Measurements from ENCODE around the gene SDHAF1. TPM values are rescaled to one million over a fixed set of nuclear protein-coding genes. Genes with fewer than 3 reads are reported as not detected.
"Not testable (repeated sequence)": the region's sequence is repeated elsewhere in the genome, so short reads cannot be mapped to it uniquely, and the experiment has no call there.

Gene SDHAF1
- total RNA-seq, 1 donor from 2014 or later, result 20.0 TPM

DNA sequence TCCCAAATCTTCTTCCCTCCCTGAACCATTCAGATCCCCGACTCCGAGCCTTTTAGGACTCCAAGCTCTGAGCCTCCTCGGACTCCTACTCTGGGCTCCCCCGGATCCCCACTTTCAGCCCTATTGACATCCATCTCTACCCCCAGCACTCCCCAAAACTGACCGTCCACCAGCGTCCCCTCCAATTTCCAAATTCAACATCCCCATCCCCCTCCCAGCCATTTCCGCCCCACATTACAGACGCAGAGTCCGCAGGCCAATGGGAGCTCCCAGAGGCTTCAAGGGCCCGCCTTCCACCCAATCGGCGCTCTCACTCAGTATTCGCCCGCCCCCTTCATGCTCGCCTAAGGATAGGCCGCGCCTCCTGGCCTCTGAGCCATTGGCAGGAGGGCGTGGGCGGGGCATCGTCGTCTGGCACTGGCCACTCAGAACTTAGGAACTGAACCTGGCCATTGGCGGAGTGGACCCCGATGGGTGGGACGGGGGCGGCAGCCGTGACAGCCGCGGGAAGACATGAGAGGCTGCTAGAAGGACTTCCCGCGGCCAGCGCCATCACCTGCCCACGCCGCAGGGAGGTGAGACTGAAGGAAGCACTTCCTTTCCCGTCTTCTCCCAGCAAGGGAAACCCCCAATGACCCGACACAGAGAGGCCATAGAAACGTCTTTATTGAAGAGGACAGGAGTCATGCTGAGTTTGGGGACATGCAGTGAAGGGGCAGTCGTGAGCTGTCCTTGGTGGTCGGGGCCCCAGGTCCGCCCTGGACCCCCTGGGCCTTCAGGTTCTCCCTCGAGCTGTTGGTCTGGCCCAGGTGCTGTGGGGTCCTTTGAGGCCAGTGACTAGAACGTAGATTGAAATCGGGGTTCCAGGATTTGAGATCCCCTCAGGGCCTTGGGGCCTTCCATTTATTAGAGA, 19.3 kb downstream of the SDHAF1 start, which contains the start of gene ALKBH6:
ALKBH6 (minus strand) TSS at position 202 of the 913 bp plus-strand sequence. CDS start 816 bp downstream, outside the sequence.
- peak; percentile 100 for DNase-seq (ENCODE audit: low spot score)

- no peak for DNase-seq (ENCODE audit: low spot score)
These were observed 24.2 kb downstream of the SDHAF1 start for GRCh38 chr19:36019061-36019670.

DNA sequence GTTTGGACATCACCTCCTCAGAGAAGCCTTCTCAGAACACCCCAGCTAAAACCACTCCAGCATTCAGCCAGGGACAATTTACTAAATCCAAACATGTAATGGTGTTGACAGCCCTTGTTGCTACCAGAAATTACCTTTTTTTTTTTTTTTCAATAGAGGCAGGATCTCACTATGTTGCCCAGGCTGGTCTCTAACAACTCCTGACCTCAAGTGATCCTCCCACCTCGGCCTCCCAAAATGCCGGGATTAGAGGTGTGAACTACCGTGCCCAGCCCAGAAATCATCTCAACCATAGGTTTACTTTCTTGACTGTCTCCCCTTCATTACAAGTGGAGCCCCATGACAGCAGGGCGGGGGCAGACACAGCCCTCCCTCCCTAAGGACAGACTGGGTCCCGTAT, 28.4 kb downstream of the SDHAF1 start:
- DNase-seq (ENCODE audit: low spot score), result no peak

DNA sequence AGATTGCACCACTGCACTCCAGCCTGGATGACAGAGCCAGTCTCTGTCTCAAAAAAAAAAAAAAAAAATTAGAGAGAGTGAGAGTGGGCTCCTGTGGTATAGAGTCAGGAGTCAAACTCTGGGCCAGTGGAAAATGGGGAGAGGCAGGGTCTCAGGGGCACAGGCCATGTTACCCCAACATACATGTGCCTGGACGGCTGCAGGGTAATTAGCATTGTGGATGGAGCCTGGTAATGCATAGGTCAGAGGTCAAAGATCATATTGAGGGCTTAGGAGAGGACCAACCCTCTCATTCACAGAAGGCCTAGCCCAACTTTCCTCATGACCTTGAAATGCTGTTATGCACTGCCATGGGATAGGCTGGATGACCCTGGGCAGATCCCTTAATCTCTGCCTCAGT, 30.6 kb downstream of the SDHAF1 start:
- DNase-seq (ENCODE audit: low spot score), result no peak

DNA sequence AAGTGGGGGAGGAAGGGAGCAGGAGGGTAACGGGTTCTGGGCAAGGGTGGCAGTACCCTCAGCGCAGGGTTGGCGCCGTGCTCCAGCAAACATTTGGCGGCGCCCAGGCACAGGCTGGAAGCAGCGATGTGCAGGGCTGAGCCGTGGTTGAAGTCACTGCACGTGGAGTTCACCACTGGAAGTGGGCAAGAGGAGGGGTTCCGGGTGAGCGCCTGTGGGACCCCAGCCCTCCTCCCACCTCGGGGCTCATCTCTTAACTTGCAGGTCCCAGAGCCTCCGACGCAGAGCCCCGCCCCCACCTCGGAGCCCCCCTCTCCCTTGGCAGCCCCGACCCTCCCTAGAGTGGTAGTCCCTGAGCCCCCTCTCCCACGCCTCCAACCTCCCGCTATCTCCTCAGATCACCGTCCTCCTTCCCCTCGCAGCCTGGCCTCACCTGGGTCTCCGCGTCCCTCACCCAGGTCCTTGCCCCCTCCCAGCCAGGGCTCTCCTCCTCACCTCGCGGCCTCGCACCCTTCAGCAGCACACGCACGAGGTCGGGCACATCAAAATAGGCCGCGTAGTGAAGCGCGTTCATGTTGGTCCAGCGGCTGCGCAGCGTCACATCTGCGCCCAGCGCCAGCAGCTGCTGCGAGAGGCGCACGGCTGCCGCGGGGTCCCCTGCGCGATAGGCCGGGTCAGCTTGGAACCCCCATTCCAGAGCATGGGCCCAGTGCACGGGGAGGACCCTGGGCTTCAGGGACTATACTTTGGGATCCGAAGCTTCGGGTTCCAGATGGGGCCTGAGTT, 31.3 kb downstream of the SDHAF1 start:
- no peak for DNase-seq (ENCODE audit: low spot score)

GRCh38 chr19:36027696-36028095, 32.7 kb downstream of the SDHAF1 start:
- DNase-seq (ENCODE audit: low spot score), result no peak

GRCh38 chr19:36028313-36029041, 33.5 kb downstream of the SDHAF1 start:
- DNase-seq (ENCODE audit: low spot score), result no peak

- DNase-seq (ENCODE audit: low spot score), result no peak
These were observed 35.5 kb downstream of the SDHAF1 start for GRCh38 chr19:36030264-36031148.

DNA sequence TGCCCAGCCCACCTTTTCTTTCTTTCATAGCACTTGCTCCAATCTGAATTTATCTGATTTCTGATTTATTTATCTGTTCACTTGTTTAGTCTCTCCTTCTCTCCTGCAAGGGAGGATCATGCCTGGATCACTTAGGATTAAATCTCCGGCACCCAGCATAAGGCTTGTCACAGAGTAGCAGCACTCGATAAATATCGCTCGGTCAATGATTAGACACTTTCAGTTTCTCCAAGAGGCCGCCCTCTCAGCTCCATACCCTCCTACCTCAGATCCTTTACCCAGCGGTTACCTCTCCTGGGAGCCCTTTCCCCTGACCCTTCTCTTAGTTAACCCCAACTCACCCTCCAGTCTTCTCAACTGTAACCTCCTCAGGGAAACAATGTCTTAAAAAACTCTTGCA, 36.3 kb downstream of the SDHAF1 start:
- no peak for DNase-seq (ENCODE audit: low spot score)

DNA sequence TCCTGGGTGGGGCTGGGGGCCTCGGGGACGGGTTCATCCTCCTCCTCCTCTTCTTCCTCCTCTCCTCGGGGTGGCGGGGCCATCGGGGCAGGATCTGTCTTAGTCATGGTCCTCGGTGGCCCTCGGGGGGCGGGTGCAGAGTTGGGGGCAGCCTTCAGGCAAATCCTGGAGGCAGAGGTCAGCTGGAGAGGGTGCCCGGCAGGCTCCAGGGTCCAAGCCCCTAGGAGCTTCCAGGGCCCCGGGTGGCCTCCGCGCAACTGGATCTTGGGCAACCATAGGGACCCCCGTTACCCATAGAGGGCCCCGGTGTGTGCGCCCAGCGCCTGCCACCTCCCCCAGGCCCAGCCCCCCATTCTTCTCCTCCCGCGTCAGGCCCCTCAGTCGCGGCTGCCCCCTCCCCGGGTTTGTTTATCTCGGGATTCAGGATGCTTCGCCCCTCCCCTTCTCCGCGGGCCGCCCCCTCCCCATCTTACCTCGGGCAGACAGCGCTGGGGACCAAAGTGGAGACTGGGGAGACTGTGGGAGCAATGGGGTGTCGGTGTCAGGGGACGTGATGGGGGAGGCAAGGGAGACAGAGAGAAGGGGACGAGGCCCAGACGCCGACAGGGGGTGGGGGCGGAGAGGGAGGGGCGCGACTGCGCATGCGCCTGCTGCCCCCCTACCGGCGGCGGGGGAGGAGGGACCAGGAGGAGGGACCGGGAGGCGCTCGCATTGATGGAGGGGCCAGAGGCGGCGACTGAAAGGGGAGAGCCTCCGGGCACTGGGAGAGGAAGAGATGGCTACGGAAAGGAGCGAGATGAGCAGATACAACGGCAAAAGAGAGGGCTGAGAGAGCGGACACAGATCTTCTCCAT, 37.5 kb downstream of the SDHAF1 start, which contains the start of gene CLIP3:
CLIP3 (minus strand) TSS at position 623 of the 854 bp plus-strand sequence; CDS start at position 107, 516 bp downstream.
- peak; percentile 51 for DNase-seq (ENCODE audit: low spot score)

GRCh38 chr19:36040495-36040894, 45.5 kb downstream of the SDHAF1 start:
- no peak for DNase-seq (ENCODE audit: low spot score)

- not testable (repeated sequence) for DNase-seq (ENCODE audit: low spot score)
These were observed 46.1 kb downstream of the SDHAF1 start for GRCh38 chr19:36041092-36041491.

DNA sequence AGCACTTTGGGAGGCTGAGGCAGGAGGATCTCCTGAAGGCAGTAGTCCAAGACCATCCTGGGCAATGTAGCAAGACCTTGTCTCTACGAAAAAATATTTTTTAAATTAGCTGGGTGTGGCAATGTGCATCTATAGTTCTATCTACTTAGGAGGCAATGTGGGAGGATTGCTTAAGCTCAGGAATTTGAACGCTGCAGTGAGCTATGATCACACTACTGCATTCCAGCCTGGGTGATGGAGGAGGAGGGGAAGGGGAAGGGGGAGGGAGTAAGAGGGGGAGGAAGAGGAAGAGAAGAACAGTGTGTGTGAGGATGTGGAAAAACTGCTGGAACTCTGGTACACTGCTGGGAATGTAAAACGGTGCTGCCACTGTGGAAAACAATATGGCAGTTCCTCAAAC, 46.8 kb downstream of the SDHAF1 start:
- DNase-seq (ENCODE audit: low spot score), result peak; percentile 31

DNA sequence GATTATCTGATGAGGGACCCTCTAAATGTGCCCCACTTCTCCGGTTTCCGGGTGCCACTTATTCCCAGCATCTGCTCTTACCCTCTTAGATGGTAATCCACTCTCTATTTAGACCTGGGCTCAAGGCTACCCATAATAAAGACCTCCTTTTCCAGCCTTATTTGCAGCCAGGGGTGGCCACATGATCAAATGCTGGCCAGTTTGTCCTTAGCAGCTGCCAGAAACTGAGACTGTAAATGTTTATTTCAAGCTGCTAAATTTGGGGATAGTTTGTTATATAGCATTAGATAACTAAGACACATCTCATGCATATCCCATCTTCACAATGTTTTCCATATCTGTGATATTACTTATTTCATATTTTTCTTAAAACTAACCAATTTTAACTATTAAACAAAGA, 49.0 kb downstream of the SDHAF1 start:
- DNase-seq (ENCODE audit: low spot score), result no peak

Other genes with a start within 250 kb of the SDHAF1 start
- 23.9 TPM for gene U2AF1L4, start 249.8 kb upstream of the SDHAF1 start, total RNA-seq
- gene PSENEN, start 249.5 kb upstream of the SDHAF1 start, total RNA-seq, result 67.9 TPM
- gene LIN37, start 246.6 kb upstream of the SDHAF1 start, total RNA-seq, result 10.1 TPM
- gene HSPB6, start 238.2 kb upstream of the SDHAF1 start, total RNA-seq, result 654 TPM
- gene PROSER3, start 237.0 kb upstream of the SDHAF1 start, total RNA-seq, result 31.2 TPM
- gene ARHGAP33, start 219.6 kb upstream of the SDHAF1 start, total RNA-seq, result 20.1 TPM
- gene PRODH2, start 182.3 kb upstream of the SDHAF1 start, total RNA-seq, result 0.46 TPM
- 0.06 TPM for gene NPHS1, start 142.7 kb upstream of the SDHAF1 start, total RNA-seq
- gene KIRREL2, start 138.3 kb upstream of the SDHAF1 start, total RNA-seq, result 0.12 TPM
- gene APLP1, start 126.6 kb upstream of the SDHAF1 start, total RNA-seq, result 85.6 TPM
- 34.5 TPM for gene NFKBID, start 94.6 kb upstream of the SDHAF1 start, total RNA-seq
- 14.4 TPM for gene HCST, start 92.7 kb upstream of the SDHAF1 start, total RNA-seq
- 94.6 TPM for gene TYROBP, start 86.9 kb upstream of the SDHAF1 start, total RNA-seq
- gene LRFN3, start 58.8 kb upstream of the SDHAF1 start, total RNA-seq, result 23.7 TPM
- gene SYNE4, start 13.6 kb downstream of the SDHAF1 start, total RNA-seq, result 17.4 TPM
- gene ALKBH6, start 19.0 kb downstream of the SDHAF1 start, total RNA-seq, result 34.9 TPM
- gene CLIP3, start 37.7 kb downstream of the SDHAF1 start, total RNA-seq, result 74.0 TPM
- gene THAP8, start 59.1 kb downstream of the SDHAF1 start, total RNA-seq, result 12.9 TPM
- gene WDR62, start 59.7 kb downstream of the SDHAF1 start, total RNA-seq, result 1.3 TPM
- gene OVOL3, start 116.0 kb downstream of the SDHAF1 start, total RNA-seq, result not detected
- gene POLR2I, start 119.7 kb downstream of the SDHAF1 start, total RNA-seq, result 74.5 TPM
- gene TBCB, start 120.3 kb downstream of the SDHAF1 start, total RNA-seq, result 132 TPM
- 584 TPM for gene CAPNS1, start 144.9 kb downstream of the SDHAF1 start, total RNA-seq
- 55.7 TPM for gene COX7A1, start 157.3 kb downstream of the SDHAF1 start, total RNA-seq
- gene ZNF565, start 219.5 kb downstream of the SDHAF1 start, total RNA-seq, result 5.3 TPM
- 40.2 TPM for gene ZNF146, start 219.9 kb downstream of the SDHAF1 start, total RNA-seq

Measured in mucosa of gallbladder (tissue), 1 donor.